ENCODE results near the gene LRP5.

Gene LRP5

DNA sequence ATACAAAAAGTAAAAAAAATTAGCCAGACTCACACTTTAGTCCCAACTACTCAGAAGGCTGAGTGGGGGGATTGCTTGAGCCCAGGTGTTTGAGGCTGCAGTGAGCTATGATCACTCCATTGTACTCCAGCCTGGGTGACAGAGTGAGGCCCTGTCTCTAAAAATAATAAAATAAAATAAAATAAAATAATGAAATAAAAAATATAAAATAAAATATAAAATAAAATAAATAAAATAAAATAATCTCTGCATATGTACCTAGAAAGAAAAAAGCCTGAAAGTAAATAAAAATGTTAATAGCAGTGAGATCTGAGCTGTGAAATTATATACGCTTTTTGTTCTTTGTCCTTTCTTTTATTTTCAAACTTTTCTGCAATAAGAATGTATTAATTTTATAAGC, 17.1 kb upstream of the LRP5 start:
- Histone ChIP-seq H3K36me3 (ENCODE audit: low read length) (no peaks in the 10 kb centered on the region), H3K27ac (ENCODE audit: low read depth, low read length) (no peak overlapping the region), H3K4me3 (ENCODE audit: insufficient read depth, low read length, poor library complexity, severe bottlenecking) (no peak overlapping the region), H2AFZ (ENCODE audit: low read depth, low read length, severe bottlenecking) (no peak overlapping the region), H3K9me2 (replicated peaks; ENCODE audit: insufficient read depth, low read length) (no peaks in the 10 kb centered on the region), H3K79me2 (ENCODE audit: insufficient read depth, low read length) (no peaks in the 10 kb centered on the region), H3K27me3 (ENCODE audit: low read length) (no peaks in the 10 kb centered on the region), H3F3A (ENCODE audit: insufficient read depth) (no peaks in the 10 kb centered on the region), H4K20me1 (ENCODE audit: low read depth, low read length) (no peaks in the 10 kb centered on the region), H3K9me3 (ENCODE audit: insufficient read depth, low read length) (no peaks in the 10 kb centered on the region), H3K4me2 (ENCODE audit: low read depth, low read length, poor library complexity, severe bottlenecking) (no peak overlapping the region), H3K9ac (ENCODE audit: low read length) (no peak overlapping the region)
- no peak for TF ChIP-seq EZH2phosphoT487 (conservative IDR thresholded peaks at IDR 0.05; ENCODE audit: low read length)
- TF ChIP-seq, protein P1, sequence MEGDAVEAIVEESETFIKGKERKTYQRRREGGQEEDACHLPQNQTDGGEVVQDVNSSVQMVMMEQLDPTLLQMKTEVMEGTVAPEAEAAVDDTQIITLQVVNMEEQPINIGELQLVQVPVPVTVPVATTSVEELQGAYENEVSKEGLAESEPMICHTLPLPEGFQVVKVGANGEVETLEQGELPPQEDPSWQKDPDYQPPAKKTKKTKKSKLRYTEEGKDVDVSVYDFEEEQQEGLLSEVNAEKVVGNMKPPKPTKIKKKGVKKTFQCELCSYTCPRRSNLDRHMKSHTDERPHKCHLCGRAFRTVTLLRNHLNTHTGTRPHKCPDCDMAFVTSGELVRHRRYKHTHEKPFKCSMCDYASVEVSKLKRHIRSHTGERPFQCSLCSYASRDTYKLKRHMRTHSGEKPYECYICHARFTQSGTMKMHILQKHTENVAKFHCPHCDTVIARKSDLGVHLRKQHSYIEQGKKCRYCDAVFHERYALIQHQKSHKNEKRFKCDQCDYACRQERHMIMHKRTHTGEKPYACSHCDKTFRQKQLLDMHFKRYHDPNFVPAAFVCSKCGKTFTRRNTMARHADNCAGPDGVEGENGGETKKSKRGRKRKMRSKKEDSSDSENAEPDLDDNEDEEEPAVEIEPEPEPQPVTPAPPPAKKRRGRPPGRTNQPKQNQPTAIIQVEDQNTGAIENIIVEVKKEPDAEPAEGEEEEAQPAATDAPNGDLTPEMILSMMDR (IDR thresholded peaks at IDR 0.05; ENCODE audit: insufficient read depth, low read length, poor library complexity, severe bottlenecking), result no peak

DNA sequence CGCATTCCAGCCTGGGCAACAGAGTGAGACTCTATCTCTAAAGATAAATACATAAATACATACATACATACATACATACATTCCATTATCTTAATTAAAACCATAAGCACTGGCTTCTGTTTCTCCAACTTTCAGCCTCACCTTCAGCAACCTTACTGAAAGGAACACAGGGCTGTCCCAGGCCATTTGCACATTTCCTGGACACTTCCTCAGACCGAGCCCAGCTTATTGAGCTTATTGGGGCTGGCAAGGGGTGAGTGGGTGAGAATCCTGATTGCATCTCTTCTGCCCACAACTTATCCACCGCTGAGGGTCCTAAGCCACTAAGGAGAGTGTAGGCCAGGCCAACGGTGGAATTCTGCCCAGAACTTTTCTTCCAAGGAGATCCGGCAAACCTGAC, 16.5 kb upstream of the LRP5 start:
- Histone ChIP-seq H3K36me3 (ENCODE audit: low read length) (no peaks in the 10 kb centered on the region), H3K9ac (ENCODE audit: low read length) (no peak overlapping the region), H4K20me1 (ENCODE audit: low read depth, low read length) (no peaks in the 10 kb centered on the region), H3K4me2 (ENCODE audit: low read depth, low read length, poor library complexity, severe bottlenecking) (no peak overlapping the region), H3K9me2 (replicated peaks; ENCODE audit: insufficient read depth, low read length) (no peaks in the 10 kb centered on the region), H3F3A (ENCODE audit: insufficient read depth) (no peaks in the 10 kb centered on the region), H3K27ac (ENCODE audit: low read depth, low read length) (no peak overlapping the region), H3K9me3 (ENCODE audit: insufficient read depth, low read length) (no peaks in the 10 kb centered on the region), H3K27me3 (ENCODE audit: low read length) (no peaks in the 10 kb centered on the region), H3K4me3 (ENCODE audit: insufficient read depth, low read length, poor library complexity, severe bottlenecking) (no peak overlapping the region), H3K79me2 (ENCODE audit: insufficient read depth, low read length) (no peaks in the 10 kb centered on the region), H2AFZ (ENCODE audit: low read depth, low read length, severe bottlenecking) (no peak overlapping the region)
- TF ChIP-seq EZH2phosphoT487 (conservative IDR thresholded peaks at IDR 0.05; ENCODE audit: low read length), result no peak
- TF ChIP-seq, protein P1 (IDR thresholded peaks at IDR 0.05; ENCODE audit: insufficient read depth, low read length, poor library complexity, severe bottlenecking), result no peak

DNA sequence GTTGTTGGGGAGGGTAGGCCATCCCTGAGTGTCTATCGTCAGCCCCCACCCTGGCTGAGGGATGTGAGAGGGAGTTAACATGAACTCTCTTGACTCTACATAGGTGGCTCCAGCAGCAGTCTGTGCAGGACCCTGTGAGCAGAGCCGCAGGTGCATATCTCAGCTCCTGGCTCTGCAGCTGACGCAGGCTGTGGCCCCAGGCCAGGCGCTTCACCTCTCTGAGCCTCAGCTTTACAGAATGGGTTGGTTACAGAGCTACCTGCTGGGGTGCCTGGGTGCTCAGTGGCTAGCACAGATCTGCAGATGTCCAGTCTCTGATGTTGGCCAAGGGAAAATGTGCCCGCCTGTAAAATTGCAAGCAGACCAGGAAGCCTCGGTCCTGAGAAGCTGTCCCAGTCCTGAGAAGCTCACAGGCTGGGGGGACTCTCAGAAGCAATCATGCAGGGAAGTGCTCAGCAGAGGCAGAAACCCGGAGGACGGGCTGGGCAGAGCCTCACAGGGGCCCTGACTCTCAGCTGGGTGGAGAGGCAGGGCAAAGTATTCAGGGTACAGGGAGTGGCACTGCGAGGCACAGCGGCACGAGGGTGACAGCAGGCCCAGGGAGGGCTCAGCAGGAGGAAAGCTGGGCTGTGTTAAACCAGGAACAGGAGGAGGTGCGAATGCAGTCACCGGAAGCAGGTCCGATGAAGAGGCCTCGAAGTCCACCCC, 15.9 kb upstream of the LRP5 start:
- H3K9ac ChIP-seq (ENCODE audit: low read length), result no peak overlapping the region
- H3K27ac ChIP-seq (ENCODE audit: low read depth, low read length), result no peak overlapping the region

More for the DNA sequence above, 15.9 kb upstream of the LRP5 start:
- no peaks in the 10 kb centered on the region for H3K79me2 ChIP-seq (ENCODE audit: insufficient read depth, low read length)
- TF ChIP-seq EZH2phosphoT487 (conservative IDR thresholded peaks at IDR 0.05; ENCODE audit: low read length), result no peak
- TF ChIP-seq, protein P1 (IDR thresholded peaks at IDR 0.05; ENCODE audit: insufficient read depth, low read length, poor library complexity, severe bottlenecking), result no peak
- H2AFZ ChIP-seq (ENCODE audit: low read depth, low read length, severe bottlenecking), result no peak overlapping the region
- H3K4me3 ChIP-seq (ENCODE audit: insufficient read depth, low read length, poor library complexity, severe bottlenecking), result no peak overlapping the region
- no peaks in the 10 kb centered on the region for H4K20me1 ChIP-seq (ENCODE audit: low read depth, low read length)
- no peaks in the 10 kb centered on the region for H3K27me3 ChIP-seq (ENCODE audit: low read length)
- H3K9me2 ChIP-seq (replicated peaks; ENCODE audit: insufficient read depth, low read length), result no peaks in the 10 kb centered on the region
- no peaks in the 10 kb centered on the region for H3K9me3 ChIP-seq (ENCODE audit: insufficient read depth, low read length)
- H3K36me3 ChIP-seq (ENCODE audit: low read length), result no peaks in the 10 kb centered on the region
- no peak overlapping the region for H3K4me2 ChIP-seq (ENCODE audit: low read depth, low read length, poor library complexity, severe bottlenecking)
- H3F3A ChIP-seq (ENCODE audit: insufficient read depth), result no peaks in the 10 kb centered on the region
